SKM-1 (cell line): ENCODE results near the gene GOLGA6L25.
"Not testable (repeated sequence)": the region's sequence is repeated elsewhere in the genome, so short reads cannot be mapped to it uniquely, and the experiment has no call there.

Source experiments
- DNase-seq: peaks from one replicate; lab custom pipeline; 2025; ENCODE audit not compliant: unreplicated experiment; lab: John Stamatoyannopoulos, UW

GOLGA6L25 gene

GRCh38 chr15:28553268-28553667 lies at the start of gene GOLGA6L25:
Gene GOLGA6L25 (plus strand): TSS chr15:28553568. CDS start chr15:28553629, 61 bp downstream.
- not testable (repeated sequence) for DNase-seq

GRCh38 chr15:28508217-28508889 lies 45.0 kb upstream of the GOLGA6L25 start:
- not testable (repeated sequence) for DNase-seq

- not testable (repeated sequence) for DNase-seq
Measured at GRCh38 chr15:28514128-28514527, 39.2 kb upstream of the GOLGA6L25 start.

- not testable (repeated sequence) for DNase-seq
Measured at GRCh38 chr15:28515208-28515607, 38.2 kb upstream of the GOLGA6L25 start.

GRCh38 chr15:28532954-28533353 lies 20.4 kb upstream of the GOLGA6L25 start, which contains the start of gene GOLGA8G:
Gene GOLGA8G (minus strand): TSS chr15:28532971. CDS start chr15:28532909, 62 bp downstream.
- DNase-seq: not testable (repeated sequence)

- DNase-seq: not testable (repeated sequence)
Measured at GRCh38 chr15:28573351-28573750, 20.0 kb downstream of the GOLGA6L25 start.

GRCh38 chr15:28588977-28589606 lies 35.7 kb downstream of the GOLGA6L25 start:
- not testable (repeated sequence) for DNase-seq

- not testable (repeated sequence) for DNase-seq
Measured at GRCh38 chr15:28589769-28590168, 36.4 kb downstream of the GOLGA6L25 start.

GRCh38 chr15:28592395-28592794 lies 39.0 kb downstream of the GOLGA6L25 start:
- not testable (repeated sequence) for DNase-seq

- DNase-seq: not testable (repeated sequence)
Measured at GRCh38 chr15:28593424-28594129, 40.2 kb downstream of the GOLGA6L25 start.

GRCh38 chr15:28597471-28597870 lies 44.1 kb downstream of the GOLGA6L25 start:
- DNase-seq: not testable (repeated sequence)

- not testable (repeated sequence) for DNase-seq
Measured at GRCh38 chr15:28598209-28598608, 44.8 kb downstream of the GOLGA6L25 start.

- DNase-seq: not testable (repeated sequence)
Measured at GRCh38 chr15:28602152-28602551, 48.8 kb downstream of the GOLGA6L25 start.
